NB4 (cell line): ENCODE data around the gene NIM1K.
"Not testable (repeated sequence)": the region's sequence is repeated elsewhere in the genome, so short reads cannot be mapped to it uniquely, and the experiment has no call there.

Source experiments
- DNase-seq: peaks from one replicate; pipeline ENCODE4 v3.0.0; 2010; ENCODE audit warnings: low read depth
- H3K4me3 ChIP-seq: one replicate; pipeline ENCODE4 v1.5.1; 2011; ENCODE audit warnings: mild to moderate bottlenecking, low read depth, low read length, moderate library complexity
- MYC ChIP-seq: IDR thresholded peaks from 2 replicates; pipeline ENCODE4 v1.6.1; 2011; ENCODE audit warnings: low read depth, low read length
- POLR2A ChIP-seq: IDR thresholded peaks from 2 replicates; pipeline ENCODE4 v1.6.1; 2011; ENCODE audit warnings: mild to moderate bottlenecking; ENCODE audit not compliant: insufficient read length; ENCODE audit errors: extremely low read depth
- TF ChIP-seq, protein P1 (sequence below): IDR thresholded peaks from one replicate; pipeline ENCODE4 v1.5.1; 2012; ENCODE audit warnings: low read depth, low read length
- TF ChIP-seq, protein P2 (sequence below): IDR thresholded peaks from 2 replicates; pipeline ENCODE4 v1.6.1; 2011; ENCODE audit warnings: low read depth, low read length

Gene NIM1K

DNA sequence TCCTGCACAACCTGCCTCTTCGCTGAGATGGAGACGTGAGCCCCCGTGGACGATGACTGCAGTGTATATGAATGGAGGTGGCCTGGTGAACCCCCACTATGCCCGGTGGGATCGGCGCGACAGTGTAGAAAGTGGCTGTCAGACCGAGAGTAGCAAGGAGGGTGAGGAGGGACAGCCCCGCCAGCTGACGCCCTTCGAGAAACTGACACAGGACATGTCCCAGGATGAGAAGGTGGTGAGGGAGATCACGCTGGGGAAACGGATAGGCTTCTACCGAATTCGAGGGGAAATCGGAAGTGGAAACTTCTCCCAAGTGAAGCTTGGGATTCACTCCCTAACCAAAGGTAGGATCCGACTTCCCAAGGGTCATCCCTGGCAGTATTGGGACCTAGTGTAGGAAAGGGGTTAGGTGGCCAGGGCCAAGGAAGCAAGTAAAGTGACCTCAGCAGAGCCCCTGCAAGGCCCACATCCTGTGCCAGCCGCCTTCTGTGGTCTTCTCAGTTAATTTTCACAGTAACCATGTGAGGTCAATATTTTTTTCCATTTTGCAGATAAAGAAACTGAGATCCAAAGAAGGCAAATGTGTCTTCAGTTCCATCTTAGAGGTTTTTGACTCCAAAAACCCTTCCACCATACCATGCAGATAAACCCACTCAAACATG lies 53.8 kb downstream of the NIM1K start:
- no peak for DNase-seq
- TF ChIP-seq MYC (no peak), POLR2A (no peak)
- TF ChIP-seq, protein P1, sequence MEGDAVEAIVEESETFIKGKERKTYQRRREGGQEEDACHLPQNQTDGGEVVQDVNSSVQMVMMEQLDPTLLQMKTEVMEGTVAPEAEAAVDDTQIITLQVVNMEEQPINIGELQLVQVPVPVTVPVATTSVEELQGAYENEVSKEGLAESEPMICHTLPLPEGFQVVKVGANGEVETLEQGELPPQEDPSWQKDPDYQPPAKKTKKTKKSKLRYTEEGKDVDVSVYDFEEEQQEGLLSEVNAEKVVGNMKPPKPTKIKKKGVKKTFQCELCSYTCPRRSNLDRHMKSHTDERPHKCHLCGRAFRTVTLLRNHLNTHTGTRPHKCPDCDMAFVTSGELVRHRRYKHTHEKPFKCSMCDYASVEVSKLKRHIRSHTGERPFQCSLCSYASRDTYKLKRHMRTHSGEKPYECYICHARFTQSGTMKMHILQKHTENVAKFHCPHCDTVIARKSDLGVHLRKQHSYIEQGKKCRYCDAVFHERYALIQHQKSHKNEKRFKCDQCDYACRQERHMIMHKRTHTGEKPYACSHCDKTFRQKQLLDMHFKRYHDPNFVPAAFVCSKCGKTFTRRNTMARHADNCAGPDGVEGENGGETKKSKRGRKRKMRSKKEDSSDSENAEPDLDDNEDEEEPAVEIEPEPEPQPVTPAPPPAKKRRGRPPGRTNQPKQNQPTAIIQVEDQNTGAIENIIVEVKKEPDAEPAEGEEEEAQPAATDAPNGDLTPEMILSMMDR = no peak
- TF ChIP-seq, protein P2, sequence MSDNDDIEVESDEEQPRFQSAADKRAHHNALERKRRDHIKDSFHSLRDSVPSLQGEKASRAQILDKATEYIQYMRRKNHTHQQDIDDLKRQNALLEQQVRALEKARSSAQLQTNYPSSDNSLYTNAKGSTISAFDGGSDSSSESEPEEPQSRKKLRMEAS = no peak
- H3K4me3 ChIP-seq = no peak overlapping the region

DNA sequence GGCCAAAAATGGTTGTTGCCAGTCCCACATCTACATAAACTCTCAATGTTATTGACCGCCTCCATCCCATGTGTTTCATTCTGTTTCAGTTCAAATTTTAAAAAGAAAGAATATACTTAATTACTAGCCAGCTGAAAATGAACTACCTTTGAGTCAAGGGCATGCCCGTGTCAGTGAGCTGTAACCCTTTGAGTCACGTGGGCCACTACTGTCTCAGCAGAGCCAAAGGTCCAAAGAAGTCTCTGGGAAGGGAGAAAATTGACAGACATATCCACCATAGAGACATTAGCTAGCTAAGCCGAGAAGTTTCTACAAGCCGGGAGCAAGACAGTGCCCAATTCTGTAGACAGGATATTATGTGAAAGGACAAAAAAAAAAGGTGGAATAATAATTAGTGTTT lies 59.7 kb downstream of the NIM1K start:
- TF ChIP-seq POLR2A (no peak), MYC (no peak)
- TF ChIP-seq, protein P1 = no peak
- TF ChIP-seq, protein P2 = no peak
- H3K4me3 ChIP-seq = no peak overlapping the region
- no peak for DNase-seq

DNA sequence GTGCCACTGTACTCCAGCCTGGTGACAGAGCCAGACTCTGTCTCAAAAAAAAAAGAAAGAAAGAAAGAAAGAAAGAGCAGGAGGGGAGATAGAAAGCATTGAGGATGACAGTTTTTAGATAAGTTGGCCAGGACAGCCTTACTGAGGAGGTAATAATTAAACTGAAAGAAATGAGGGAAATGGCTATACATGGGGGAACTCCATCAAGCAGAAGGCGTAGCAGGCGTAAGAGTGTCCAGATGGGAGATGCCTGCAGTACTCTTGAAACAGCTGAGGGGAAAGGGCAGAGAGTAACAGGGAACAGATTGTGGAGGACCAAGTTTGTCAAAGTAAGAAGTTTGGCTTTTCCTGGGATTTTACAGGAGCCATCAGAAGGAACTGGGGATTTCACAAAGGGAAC lies 63.7 kb downstream of the NIM1K start:
- no peak for TF ChIP-seq POLR2A
- no peak for TF ChIP-seq MYC
- TF ChIP-seq, protein P2 = no peak
- TF ChIP-seq, protein P1 = no peak
- H3K4me3 ChIP-seq = no peak overlapping the region
- no peak for DNase-seq

GRCh38 chr5:43256261-43256966 lies 64.4 kb downstream of the NIM1K start:
- no peak for DNase-seq
- TF ChIP-seq, protein P2 = no peak
- no peak for TF ChIP-seq POLR2A
- TF ChIP-seq, protein P1 = no peak
- no peak for TF ChIP-seq MYC

GRCh38 chr5:43258116-43258515 lies 66.1 kb downstream of the NIM1K start:
- H3K4me3 ChIP-seq = no peak overlapping the region
- DNase-seq = no peak

More at GRCh38 chr5:43256261-43256966, 64.4 kb downstream of the NIM1K start:
- H3K4me3 ChIP-seq = no peak overlapping the region

GRCh38 chr5:43262269-43262668 lies 70.2 kb downstream of the NIM1K start:
- not testable (repeated sequence) for DNase-seq, H3K4me3 ChIP-seq

More at GRCh38 chr5:43258116-43258515, 66.1 kb downstream of the NIM1K start:
- TF ChIP-seq MYC (no peak), POLR2A (no peak)
- TF ChIP-seq, protein P2 = no peak
- TF ChIP-seq, protein P1 = no peak
